NT2/D1 (cell line): ENCODE results near the gene EPPIN.

Source experiments
- DNase-seq: peaks from one replicate; pipeline ENCODE4 v3.0.0-alpha.2; 2011; ENCODE audit warnings: low read depth, low spot score
- H3K27me3 ChIP-seq: 2 replicates; pipeline ENCODE4 v1.6.0; 2011; ENCODE audit warnings: mild to moderate bottlenecking; ENCODE audit not compliant: insufficient read length, insufficient read depth
- H3K36me3 ChIP-seq: 2 replicates; pipeline ENCODE4 v1.6.1; 2011; ENCODE audit warnings: mild to moderate bottlenecking, low read length, mixed read lengths; ENCODE audit not compliant: insufficient read depth, insufficient read length
- H3K4me1 ChIP-seq: 2 replicates; pipeline ENCODE4 v1.5.1; 2011; ENCODE audit not compliant: insufficient read depth, insufficient read length
- H3K4me3 ChIP-seq: 2 replicates; pipeline ENCODE4 v1.5.1; 2011; ENCODE audit warnings: low read depth; ENCODE audit not compliant: insufficient read length
- H3K9ac ChIP-seq: 2 replicates; pipeline ENCODE4 v1.6.0; 2011; ENCODE audit warnings: low read depth; ENCODE audit not compliant: insufficient read length
- H3K9me3 ChIP-seq: 2 replicates; pipeline ENCODE4 v1.5.1; 2011; ENCODE audit warnings: mild to moderate bottlenecking, low read length; ENCODE audit not compliant: insufficient read depth
- SUZ12 ChIP-seq: IDR thresholded peaks from 2 replicates; pipeline ENCODE4 v1.6.1; 2011; ENCODE audit not compliant: insufficient read length, insufficient read depth; ENCODE audit errors: extremely low read depth
- YY1 ChIP-seq: IDR thresholded peaks from 2 replicates; pipeline ENCODE4 v1.6.1; 2011; ENCODE audit not compliant: insufficient read length, insufficient read depth
- ZNF274 ChIP-seq: IDR thresholded peaks from 2 replicates; pipeline ENCODE4 v1.6.1; 2011; ENCODE audit warnings: mild to moderate bottlenecking, low read depth, low read length

The EPPIN gene

DNA sequence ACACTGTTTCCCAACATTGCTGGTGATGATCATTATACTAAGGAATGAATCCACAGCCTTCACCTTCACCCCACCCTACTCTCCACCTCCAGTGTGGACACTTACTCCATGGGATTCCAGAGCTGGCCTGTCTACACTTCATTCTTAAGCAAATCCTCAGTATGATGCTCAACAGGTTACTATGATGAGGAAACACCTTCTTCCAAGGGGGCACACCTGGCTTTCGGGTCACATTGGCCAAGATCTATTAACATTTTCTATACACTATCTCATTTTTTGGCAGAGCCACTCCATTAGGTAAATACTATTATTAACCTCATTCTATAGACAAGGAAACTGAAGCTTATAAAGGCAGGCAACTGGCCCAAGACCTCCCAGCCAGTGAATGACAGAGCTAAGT, 8.0 kb upstream of the EPPIN start:
- no peak for DNase-seq
- H3K9me3 ChIP-seq = no peaks in the 10 kb centered on the region
- no peak overlapping the region for H3K4me3 ChIP-seq
- no peaks in the 10 kb centered on the region for H3K27me3 ChIP-seq
- H3K4me1 ChIP-seq = no peaks in the 10 kb centered on the region
- no peak for TF ChIP-seq ZNF274
- TF ChIP-seq SUZ12 = no peak
- no peak for TF ChIP-seq YY1
- no peak overlapping the region for H3K9ac ChIP-seq
- no peaks in the 10 kb centered on the region for H3K36me3 ChIP-seq

DNA sequence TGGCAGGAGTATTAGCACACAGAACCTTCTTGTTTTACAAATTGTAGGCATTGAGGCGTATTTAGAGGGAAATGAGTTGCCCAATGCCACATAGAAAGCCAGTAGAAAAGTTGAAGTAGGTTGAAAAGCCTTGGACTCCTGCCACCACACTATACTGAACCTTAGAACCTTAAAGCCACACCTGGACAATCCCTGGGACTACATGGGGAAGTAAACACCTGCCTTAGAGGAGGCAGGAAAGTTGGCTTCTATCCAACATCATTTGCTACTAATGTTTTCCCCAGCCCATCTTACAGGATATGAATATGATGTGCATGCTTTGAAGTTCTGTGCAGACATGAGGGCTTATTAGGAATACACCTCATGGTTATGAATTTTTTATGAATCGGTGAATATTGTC, 5.3 kb upstream of the EPPIN start:
- H3K9ac ChIP-seq = no peak overlapping the region
- no peaks in the 10 kb centered on the region for H3K36me3 ChIP-seq
- DNase-seq = no peak
- no peaks in the 10 kb centered on the region for H3K4me1 ChIP-seq
- TF ChIP-seq YY1 (no peak), SUZ12 (no peak), ZNF274 (no peak)
- no peaks in the 10 kb centered on the region for H3K9me3 ChIP-seq
- no peak overlapping the region for H3K4me3 ChIP-seq
- no peaks in the 10 kb centered on the region for H3K27me3 ChIP-seq

DNA sequence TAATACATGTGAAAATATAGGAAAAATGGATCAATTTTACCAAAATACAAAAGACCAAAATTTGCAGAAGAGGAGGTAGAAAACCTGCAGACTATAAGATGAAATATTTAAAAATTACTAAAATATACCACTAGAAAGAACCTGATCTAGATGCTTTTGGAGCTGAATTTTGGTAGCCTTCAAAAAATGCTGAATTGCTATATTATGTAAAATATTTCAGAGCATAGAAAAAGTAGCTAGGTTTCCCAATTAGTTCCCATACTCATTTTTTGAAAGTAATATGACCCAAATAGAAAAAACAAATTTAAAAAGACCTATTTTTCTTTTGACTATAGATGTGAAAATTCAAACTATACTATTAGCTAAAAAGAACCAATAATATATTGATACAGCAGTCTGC, 3.6 kb upstream of the EPPIN start:
- TF ChIP-seq ZNF274 = no peak
- TF ChIP-seq YY1 = no peak
- TF ChIP-seq SUZ12 = no peak
- no peaks in the 10 kb centered on the region for H3K27me3 ChIP-seq

DNA sequence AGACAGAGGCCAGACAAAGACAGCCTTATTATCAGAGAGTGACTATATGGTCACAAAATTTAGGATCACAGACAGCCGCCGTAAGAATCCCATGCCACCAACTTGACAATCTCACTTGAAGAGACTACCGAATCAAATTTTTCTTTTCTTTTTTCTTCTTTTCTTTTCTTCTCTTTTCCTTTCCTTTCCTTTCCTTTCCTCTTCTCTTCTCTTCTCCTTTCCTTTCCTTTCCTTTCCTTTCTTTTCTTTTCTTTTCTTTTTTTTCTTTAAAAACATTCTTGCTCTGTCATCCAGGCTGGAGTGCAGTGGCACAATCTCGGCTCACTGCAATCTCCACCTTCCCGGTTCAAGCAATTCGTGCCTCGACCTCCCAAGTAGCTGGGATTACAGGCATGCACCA, 1.2 kb upstream of the EPPIN start:
- H3K27me3 ChIP-seq = no peaks in the 10 kb centered on the region
- TF ChIP-seq YY1 (no peak), ZNF274 (no peak), SUZ12 (no peak)

More for the DNA sequence above, 3.6 kb upstream of the EPPIN start:
- Histone ChIP-seq H3K4me3 (no peak overlapping the region), H3K9ac (no peak overlapping the region), H3K36me3 (no peaks in the 10 kb centered on the region), H3K4me1 (no peaks in the 10 kb centered on the region), H3K9me3 (no peaks in the 10 kb centered on the region)
- no peak for DNase-seq

DNA sequence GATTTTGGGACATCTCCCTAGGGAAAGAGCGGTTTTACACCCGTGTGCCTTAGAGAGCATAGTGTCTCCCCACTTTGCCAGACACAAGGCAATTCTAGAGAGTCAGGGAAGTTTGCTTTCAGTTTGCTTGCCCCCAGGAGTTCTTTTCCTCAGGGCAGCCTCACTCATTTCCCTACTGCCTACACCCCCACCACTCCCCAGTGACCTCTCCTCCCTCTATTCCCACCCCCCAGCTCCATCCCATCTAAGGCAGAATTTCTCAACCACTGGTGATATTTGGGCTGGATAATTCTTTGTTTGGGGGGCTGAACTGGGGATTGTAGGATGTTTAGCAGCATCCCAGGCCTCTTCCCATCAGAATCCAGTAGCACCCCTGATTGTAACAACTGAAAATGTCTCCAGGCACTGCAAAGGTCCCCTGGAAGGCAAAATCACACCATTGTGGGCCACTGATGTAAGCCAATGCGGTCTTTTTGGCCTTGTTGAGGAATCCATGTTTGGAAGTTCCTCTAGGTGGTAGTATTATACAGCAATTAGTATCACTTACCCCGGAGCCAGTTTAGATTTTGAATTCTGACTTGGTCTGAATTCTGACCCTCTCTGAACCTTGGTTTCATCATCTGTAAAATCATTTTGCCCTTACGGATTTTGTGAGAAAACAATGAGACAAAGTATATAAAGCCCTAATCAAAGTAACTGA, 1.3 kb downstream of the EPPIN start:
- no peaks in the 10 kb centered on the region for H3K36me3 ChIP-seq
- peak; percentile 42 for DNase-seq
- TF ChIP-seq YY1 = no peak
- no peak for TF ChIP-seq SUZ12
- no peak for TF ChIP-seq ZNF274
- H3K9me3 ChIP-seq = no peaks in the 10 kb centered on the region
- H3K4me3 ChIP-seq = no peak overlapping the region
- H3K27me3 ChIP-seq = no peaks in the 10 kb centered on the region
- no peak overlapping the region for H3K9ac ChIP-seq
- no peaks in the 10 kb centered on the region for H3K4me1 ChIP-seq

More for the DNA sequence above, 1.2 kb upstream of the EPPIN start:
- Histone ChIP-seq H3K9me3 (no peaks in the 10 kb centered on the region), H3K4me3 (no peak overlapping the region), H3K4me1 (no peaks in the 10 kb centered on the region), H3K9ac (no peak overlapping the region), H3K36me3 (no peaks in the 10 kb centered on the region)
- DNase-seq = no peak

DNA sequence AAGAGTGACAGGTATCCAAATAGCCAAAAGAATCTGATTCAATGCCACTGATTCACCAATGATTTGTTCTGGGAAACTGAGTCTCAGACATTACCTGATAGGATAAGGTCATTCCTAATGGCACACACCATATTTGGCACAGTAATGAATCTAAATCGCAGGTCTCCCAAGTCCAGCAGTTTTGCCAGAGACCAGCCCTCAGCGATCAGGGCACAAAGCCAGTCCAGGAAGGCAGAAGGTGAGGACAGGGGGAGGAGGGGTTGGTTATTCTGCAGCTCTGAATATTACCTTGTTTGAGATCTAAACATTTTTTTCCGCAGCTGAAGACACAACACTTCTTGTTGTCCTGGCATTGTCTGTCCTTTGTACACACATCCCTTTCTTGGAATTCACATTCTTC, 1.9 kb downstream of the EPPIN start:
- H3K4me1 ChIP-seq = no peaks in the 10 kb centered on the region

DNA sequence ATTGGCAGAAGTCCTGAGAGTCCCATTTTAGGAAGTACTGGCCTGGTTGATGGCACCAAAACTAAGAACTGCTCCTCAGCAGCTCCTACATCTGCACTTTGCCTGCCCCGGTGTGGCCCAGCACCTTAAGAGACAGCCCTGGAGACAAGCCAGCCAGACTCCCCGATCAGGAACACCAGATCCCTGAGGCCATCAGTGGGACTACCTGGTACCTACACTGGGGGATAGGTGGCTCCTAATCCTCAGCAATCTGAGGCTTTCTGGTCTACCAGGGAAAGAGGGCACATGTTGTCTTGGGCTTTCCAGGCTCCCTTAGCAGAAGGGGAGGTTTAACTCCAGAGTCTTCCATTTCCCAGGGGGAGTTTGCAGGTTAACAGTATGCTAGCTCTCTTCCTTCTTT, 7.8 kb downstream of the EPPIN start, which contains the start of gene WFDC6:
WFDC6 (minus strand) TSS at position 101 of the 400 bp plus-strand sequence; CDS start at position 26, 75 bp downstream.
- TF ChIP-seq SUZ12 (no peak), YY1 (no peak), ZNF274 (no peak)
- no peaks in the 10 kb centered on the region for H3K27me3 ChIP-seq
- no peaks in the 10 kb centered on the region for H3K36me3 ChIP-seq
- H3K9me3 ChIP-seq = no peaks in the 10 kb centered on the region
- DNase-seq = no peak
- no peak within 1 kb of the TSS for H3K9ac ChIP-seq
- H3K4me1 ChIP-seq = no peaks in the 10 kb centered on the region
- H3K4me3 ChIP-seq = no peak within 1 kb of the TSS

More for the DNA sequence above, 1.9 kb downstream of the EPPIN start:
- TF ChIP-seq YY1 = no peak
- no peak for TF ChIP-seq SUZ12
- TF ChIP-seq ZNF274 = no peak
- Histone ChIP-seq H3K36me3 (no peaks in the 10 kb centered on the region), H3K9me3 (no peaks in the 10 kb centered on the region), H3K27me3 (no peaks in the 10 kb centered on the region), H3K4me3 (no peak overlapping the region), H3K9ac (no peak overlapping the region)
- no peak for DNase-seq
